ENCODE measurements around the gene SIL1.

The SIL1 gene

GRCh38 chr5:138985683-138986082 is 212.5 kb downstream of the SIL1 start:
- no peak for DNase-seq (ENCODE audit: low read depth in 1 of 2, low spot score in 1 of 2)

GRCh38 chr5:138985256-138985655 is 212.9 kb downstream of the SIL1 start:
- DNase-seq (ENCODE audit: low read depth in 1 of 2, low spot score in 1 of 2): no peak

DNA sequence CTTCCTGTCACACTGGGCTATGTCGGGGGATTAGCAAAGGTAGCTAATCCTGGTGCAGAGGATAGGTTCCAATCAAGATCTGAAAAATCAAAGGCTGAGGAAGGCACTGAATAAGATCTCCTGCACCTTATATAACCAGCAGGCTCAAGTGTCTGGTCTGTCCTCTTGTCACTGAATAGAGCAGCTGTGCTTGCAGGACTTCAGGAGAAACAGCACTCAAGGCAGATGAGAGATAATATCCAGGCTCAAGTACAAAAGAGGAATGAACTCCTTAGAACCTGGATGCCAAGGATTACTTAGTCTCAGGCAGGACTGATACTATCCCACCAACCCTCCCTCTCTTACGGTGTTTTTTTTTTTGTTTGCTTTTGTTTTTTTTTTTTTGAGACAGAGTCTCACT is 214.2 kb downstream of the SIL1 start:
- DNase-seq (ENCODE audit: low read depth in 1 of 2, low spot score in 1 of 2): no peak

DNA sequence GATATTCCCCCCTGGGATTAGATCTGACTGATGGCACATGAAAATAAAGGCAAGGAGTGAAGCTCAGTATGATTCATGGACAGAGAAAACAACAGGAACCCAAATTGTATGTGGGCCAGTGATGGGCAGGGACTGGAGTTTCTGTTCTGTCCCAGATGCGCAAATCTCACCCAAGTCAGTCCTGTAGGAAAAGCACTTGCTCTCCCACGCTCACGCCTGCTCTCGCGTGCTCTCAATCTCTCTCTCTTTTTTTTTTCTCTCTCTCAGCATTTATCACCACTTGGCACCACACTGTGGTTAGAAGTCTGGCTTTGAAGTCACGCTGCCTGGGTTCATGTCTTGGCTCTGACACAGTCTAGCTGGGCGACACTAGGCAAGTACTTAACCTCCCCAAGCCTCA is 216.6 kb downstream of the SIL1 start:
- no peak for DNase-seq (ENCODE audit: low read depth in 1 of 2, low spot score in 1 of 2)

DNA sequence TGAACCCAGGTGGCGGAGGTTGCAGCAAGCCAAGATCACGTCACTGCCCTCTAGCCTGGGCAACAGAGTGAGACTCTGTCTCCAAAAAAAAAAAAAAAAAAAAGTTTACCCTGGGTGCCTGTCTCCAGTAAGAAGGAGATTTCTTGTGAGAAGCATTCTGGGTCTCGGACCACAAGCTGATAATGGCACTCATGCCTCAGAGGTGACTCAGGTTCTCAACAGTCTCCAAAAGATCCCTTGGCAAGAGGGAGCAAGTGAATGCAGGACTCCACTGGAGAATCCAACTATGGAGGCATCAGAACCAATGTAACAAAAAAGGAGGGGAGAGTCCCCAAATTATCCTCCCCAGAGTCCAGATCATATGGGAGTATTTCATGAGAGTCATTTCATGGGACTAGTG is 217.0 kb downstream of the SIL1 start:
- DNase-seq (ENCODE audit: low read depth in 1 of 2, low spot score in 1 of 2): no peak

DNA sequence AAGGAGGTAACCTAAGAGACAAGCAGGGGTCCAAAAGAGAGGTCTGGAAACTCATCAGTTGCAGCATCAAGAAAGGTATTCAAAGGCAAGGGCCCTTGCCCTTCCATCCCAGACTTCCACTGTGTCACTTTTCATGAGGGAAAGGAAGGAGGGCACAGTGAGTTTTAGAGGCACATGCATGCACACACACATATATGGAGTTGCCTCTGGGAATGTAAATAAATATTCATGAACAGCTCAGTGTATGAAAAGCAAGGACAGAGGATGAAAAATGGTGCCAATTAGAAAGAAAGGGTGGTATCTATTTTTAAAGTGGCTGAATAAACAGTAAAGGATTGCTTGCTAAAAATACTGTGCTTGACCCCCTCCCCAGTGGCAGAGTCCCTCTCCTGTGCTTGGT is 217.7 kb downstream of the SIL1 start:
- DNase-seq (ENCODE audit: low read depth in 1 of 2, low spot score in 1 of 2): no peak

DNA sequence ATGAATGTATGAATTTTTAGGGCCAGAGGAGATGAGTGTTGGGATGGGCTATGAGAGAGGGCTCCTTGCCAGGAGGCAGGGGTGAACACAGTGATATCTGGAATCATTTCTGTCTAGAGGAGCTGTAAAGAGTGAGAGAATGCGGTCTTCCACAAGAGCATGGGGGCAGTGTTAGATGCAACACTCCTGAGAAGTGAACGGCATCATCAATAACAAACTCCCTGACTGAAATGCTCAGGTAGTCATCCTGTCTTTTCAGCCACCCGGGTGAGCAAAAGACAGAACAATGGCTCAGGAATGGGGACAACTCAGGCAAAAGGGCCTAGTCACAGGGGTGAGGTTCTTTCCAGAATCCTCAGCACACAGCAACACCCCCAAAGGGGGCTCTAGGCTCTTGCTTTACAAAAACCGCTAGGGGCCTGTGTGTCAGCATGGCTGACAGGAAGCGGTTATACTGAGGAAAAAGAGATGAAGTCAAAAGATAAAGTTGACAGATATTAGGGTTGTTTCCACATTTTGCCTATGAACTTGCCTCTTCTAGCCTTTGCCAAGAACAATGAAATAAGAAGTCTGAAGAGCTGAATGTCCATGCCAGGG is 218.4 kb downstream of the SIL1 start:
- no peak for DNase-seq (ENCODE audit: low read depth in 1 of 2, low spot score in 1 of 2)

DNA sequence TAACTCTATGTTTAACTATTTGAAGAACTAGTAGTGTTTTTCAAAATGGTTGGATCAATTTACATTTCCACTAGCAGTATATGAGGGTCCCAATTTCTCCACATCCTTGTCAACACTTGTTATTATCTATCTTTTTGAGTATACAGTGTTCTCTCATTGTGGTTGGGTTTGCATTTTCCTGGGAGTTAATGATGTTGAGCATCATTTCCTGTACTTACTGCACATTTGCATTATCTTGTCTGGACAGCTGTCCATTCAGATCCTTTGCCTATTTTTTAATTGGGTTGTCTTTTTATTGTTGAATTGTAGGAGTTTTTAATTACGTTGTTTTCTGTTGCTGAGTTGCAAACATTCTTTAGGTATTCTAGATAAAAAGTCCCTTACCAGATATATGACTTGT is 219.6 kb downstream of the SIL1 start:
- no peak for DNase-seq (ENCODE audit: low read depth in 1 of 2, low spot score in 1 of 2)

DNA sequence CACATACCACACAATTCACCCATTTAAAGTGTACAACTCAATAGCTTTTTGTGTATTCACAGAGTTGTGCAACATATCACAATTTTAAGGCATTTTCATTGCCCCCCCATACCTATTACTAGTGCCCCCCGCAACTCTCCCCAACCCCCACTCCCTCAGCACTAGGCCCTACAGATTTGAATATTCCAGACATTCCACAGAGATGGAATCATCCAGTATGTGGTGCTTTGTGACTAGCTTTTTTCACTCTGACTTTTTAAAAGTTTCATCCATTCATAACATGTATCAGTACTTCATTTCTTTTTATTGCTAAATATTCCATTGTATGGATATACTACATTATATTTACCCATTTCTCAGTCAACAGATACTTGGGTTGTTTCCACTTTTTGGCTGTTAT is 220.1 kb downstream of the SIL1 start:
- no peak for DNase-seq (ENCODE audit: low read depth in 1 of 2, low spot score in 1 of 2)

DNA sequence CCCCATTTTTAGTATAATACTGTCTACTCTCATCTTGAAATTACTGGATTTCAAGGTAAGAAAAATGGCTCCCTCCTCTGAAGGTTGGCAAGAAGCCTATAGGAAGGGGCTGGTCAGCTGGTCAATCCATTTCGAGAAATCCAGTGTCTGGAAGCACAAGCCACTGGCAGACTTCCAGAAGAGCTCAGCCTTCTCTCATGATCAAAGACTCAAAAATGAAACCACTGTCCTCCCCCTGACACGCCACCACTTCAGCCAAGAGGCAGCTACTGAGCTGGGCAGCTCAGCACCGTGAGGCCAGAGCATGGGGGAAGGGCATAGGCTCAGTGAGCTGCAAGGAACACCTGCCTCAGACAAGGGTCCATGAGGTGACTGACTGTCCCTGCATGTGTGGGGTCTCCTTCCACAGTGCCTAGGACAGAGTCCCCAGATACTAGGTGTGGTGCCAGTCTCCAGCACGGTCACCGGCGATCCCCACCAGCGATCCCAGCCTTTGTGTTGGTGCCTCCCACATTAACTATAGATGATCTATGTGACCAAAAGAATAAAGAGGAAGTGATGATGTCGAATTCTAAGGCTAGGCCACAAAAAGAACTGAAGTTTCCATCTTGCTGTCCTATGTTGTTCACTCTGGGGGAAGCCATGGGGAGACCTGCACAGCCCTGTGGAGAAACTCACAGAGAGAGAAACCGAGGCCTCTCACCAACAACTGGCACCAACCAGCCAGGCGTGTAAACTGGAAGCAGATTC is 222.9 kb downstream of the SIL1 start:
- no peak for DNase-seq (ENCODE audit: low read depth in 1 of 2, low spot score in 1 of 2)

- no peak for DNase-seq (ENCODE audit: low read depth in 1 of 2, low spot score in 1 of 2)
Observed at GRCh38 chr5:138974227-138975063, 223.7 kb downstream of the SIL1 start.

DNA sequence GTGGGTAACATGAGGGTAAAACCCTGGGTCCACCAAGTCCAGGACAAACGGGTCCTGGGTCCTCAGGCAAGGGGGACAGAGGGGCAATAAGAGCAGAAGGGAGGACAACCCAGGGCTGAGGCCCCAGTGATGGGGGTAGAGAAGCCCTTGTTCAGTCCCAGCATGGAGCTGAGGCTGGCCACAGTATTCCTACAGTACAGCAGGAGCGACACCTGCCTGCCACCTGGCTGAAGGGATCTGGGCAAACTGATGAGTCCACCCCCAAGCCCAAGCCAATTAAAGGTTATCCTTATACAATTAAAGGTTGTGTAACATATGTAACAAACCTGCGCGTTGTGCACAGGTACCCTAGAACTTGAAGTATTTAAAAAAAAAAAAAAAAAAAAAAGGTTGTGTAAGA is 225.3 kb downstream of the SIL1 start:
- no peak for DNase-seq (ENCODE audit: low read depth in 1 of 2, low spot score in 1 of 2)

DNA sequence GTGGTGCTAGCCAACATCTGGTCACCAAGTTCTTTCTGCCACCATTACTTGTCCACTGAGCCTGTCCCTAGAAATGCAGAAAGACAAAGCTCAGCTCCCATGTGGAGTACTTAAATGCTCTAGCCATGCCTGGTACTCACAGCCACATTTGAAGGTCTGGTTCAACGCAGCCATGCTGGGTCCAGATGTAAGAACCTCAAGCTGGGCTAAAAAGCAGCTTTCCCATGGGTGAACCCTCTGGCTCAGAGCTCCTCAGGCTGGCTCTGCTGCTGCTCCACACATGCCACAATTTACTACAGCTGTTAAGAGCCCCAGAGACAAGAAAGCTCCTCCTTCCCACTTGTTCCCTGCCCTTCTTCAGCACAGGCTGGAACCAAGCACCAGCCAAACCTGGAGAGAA is 225.9 kb downstream of the SIL1 start:
- no peak for DNase-seq (ENCODE audit: low read depth in 1 of 2, low spot score in 1 of 2)

DNA sequence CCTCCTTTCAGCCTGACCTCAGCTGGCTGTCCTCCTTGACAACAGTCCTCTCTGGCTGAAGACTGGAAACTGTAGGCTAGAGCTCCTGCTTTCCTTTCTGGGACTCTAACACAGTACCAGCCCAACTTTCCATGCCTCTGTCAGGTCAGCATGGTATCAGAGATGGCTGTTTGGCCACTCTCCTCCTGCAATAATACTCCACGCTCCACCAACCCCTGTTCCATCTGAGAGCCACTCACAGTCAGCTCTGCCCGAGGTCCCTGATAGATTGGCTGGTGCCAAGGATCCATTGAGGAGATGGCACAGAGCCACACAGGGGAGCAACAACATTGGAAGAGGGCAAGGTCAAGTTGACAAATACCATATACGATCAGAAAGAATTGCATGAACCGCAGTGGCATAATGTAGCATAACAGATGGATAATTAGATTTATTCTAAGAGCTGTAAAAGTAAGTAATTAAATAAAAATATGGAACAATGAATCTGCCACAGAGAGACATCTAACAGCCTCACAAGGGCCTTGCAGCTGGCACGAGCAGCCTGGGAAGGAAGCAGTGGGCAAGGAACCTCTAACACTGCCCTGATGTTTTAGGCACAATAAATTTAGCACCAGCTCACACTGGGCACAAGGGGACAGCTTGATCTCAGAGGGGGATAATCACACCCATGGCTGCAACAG is 228.7 kb downstream of the SIL1 start:
- DNase-seq (ENCODE audit: low read depth in 1 of 2, low spot score in 1 of 2): no peak

GRCh38 chr5:138968601-138969000 is 229.6 kb downstream of the SIL1 start:
- DNase-seq (ENCODE audit: low read depth in 1 of 2, low spot score in 1 of 2): no peak

DNA sequence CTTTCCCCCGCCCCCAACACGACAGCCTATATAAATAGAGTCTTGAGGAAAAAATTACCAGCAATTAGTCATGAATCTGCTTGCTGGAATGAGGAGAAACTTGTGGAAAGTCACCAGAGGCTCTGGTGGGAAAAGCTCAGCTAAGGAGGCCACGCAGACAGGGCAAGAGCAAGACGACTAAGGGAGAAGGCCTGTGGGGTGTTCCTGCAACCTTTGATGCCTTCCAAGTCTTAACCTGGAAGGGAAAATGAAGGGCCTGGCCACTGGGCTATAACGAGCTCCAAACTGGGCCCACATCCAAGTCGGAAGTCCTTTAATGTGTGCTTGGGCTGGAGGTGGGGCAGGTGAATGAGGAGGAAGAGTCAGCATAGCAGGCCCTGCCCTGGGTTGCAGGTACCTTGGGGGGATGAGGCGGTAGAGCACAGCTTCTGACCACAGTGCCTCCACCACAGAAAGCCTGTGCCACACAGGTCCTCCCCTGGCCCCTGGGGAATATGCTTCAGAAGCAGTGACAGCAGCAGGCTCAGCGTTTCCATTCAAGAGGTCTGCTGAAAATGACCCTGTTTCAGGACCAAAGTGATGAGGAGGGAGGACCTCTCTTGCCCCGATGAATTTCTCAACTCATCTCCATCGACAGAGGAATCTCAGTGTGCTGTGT is 230.2 kb downstream of the SIL1 start:
- DNase-seq (ENCODE audit: low read depth in 1 of 2, low spot score in 1 of 2): no peak

DNA sequence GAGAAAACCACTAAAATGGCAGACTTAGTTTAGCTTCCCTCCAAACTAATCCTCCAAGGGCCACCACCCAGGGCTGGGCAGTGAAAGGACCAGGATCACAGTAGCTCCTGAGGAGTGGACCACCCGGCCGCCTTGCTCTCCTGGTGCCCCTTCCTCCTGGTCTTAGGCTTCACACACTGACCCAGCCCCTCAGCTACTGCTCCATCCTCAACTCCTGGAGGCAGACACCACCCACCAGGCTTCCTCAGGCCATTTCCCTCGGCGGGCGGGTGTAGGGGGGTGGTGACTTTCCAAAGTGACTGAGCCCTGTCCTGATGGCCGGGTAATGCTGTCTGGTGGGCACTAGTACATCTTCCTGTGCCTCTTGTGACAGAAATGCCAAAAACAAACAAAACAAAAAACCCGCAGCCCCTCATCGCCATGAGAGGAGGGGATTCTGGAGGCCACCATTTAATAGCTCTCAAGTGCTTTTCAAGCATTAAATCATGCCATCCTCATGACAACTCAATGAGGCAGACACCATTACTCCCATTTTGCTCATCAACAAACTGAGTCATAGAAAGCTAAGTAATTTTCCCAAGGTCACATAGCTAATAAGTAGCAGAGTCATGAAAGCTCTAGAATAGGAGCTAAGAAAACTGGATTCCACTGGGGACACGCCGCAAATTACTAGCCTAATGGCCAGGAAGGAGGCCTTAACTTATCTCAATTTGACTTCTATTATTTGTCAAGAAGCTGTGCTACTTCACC is 231.8 kb downstream of the SIL1 start:
- no peak for DNase-seq (ENCODE audit: low read depth in 1 of 2, low spot score in 1 of 2)

GRCh38 chr5:138965626-138966025 is 232.5 kb downstream of the SIL1 start:
- no peak for DNase-seq (ENCODE audit: low read depth in 1 of 2, low spot score in 1 of 2)

DNA sequence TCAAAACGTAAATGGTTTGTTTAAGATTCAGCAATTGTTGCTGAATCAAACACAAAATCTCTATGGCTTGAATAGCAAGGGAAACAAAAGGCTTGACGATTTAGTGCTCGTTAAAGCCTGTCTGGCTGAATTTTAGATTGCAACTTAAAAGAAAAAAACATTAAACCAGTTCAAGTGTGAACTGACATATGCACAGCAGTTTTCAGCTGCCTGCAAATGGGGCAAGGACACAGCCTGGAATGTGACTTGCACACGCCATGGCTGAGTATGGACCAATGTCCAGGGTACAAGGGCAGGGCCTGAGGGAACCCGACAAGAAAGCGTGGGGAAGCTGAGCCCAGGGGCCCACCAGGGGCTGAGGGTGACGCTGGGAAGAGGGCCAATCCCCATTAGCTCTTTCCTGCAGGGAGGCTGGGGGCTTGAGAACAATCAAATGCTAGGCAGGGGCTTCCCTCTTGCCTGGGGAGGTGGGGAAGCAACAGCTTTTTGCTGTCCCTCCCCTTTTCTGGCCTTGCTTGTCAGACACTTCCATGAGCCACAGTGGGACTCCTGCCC is 233.4 kb downstream of the SIL1 start:
- DNase-seq (ENCODE audit: low read depth in 1 of 2, low spot score in 1 of 2): no peak

GRCh38 chr5:138963763-138964371 is 234.3 kb downstream of the SIL1 start:
- DNase-seq (ENCODE audit: low read depth in 1 of 2, low spot score in 1 of 2): no peak
